GM23338 (cell line): ENCODE measurements around the gene PAK4. TPM values are rescaled to one million over a fixed set of nuclear protein-coding genes. Genes with fewer than 3 reads are reported as not detected.

ENCODE experiments used
- ATAC-seq: fragments of 200-7000 bp; cut with Tn5 transposase; 3 replicates; pipeline ENCODE4 v1.9.1; 2020
- DNase-seq: peaks from one replicate; pipeline ENCODE4 v3.0.0-alpha.2; 2015; ENCODE audit warnings: low spot score
- H2AFZ ChIP-seq: fragments of 200-600 bp; sonication (generic); 2 replicates; pipeline ENCODE4 v1.8.0; 2016; ENCODE audit warnings: antibody characterized with exemption, mild to moderate bottlenecking, moderate library complexity
- H3F3A ChIP-seq: fragments of 200-600 bp; sonication (generic); replicated peaks from 2 replicates; pipeline ENCODE4 v1.8.0; 2017; ENCODE audit warnings: antibody characterized with exemption, mixed run types, low read depth
- H3K27ac ChIP-seq: fragments of 200-600 bp; sonication (generic); 2 replicates; pipeline ENCODE4 v1.6.1; 2016; ENCODE audit warnings: low read depth
- H3K27me3 ChIP-seq: fragments of 200-600 bp; sonication (generic); 2 replicates; pipeline ENCODE4 v1.8.0; 2016; ENCODE audit warnings: mild to moderate bottlenecking, mixed run types, moderate library complexity; ENCODE audit not compliant: insufficient read depth
- H3K36me3 ChIP-seq: fragments of 200-600 bp; sonication (generic); 2 replicates; pipeline ENCODE4 v1.8.0; 2016; ENCODE audit warnings: mild to moderate bottlenecking; ENCODE audit not compliant: insufficient read depth
- H3K4me1 ChIP-seq: fragments of 200-600 bp; sonication (generic); 2 replicates; pipeline ENCODE4 v1.8.0; 2016; ENCODE audit warnings: mild to moderate bottlenecking, moderate library complexity; ENCODE audit not compliant: insufficient read depth
- H3K4me2 ChIP-seq: fragments of 200-600 bp; sonication (generic); 2 replicates; pipeline ENCODE4 v1.7.1; 2017; ENCODE audit warnings: mixed run types
- H3K4me3 ChIP-seq: fragments of 200-600 bp; sonication (generic); 2 replicates; pipeline ENCODE4 v1.6.1; 2016; ENCODE audit warnings: mixed run types
- H3K79me2 ChIP-seq: fragments of 200-600 bp; sonication (generic); replicated peaks from 2 replicates; pipeline ENCODE4 v1.8.0; 2017; ENCODE audit warnings: mild to moderate bottlenecking; ENCODE audit not compliant: insufficient read depth
- H3K9me2 ChIP-seq: fragments of 200-600 bp; sonication (generic); 2 replicates; pipeline ENCODE4 v1.8.0; 2017; ENCODE audit not compliant: insufficient read depth
- H4K20me1 ChIP-seq: fragments of 200-600 bp; sonication (generic); replicated peaks from 2 replicates; pipeline ENCODE4 v1.8.0; 2017; ENCODE audit warnings: mild to moderate bottlenecking; ENCODE audit not compliant: insufficient read depth
- H3K27ac Mint-ChIP-seq: 2 replicates; pipeline ENCODE4 v1.8.0; 2020; ENCODE audit warnings: inconsistent platforms, mild to moderate bottlenecking, moderate library complexity, mixed read lengths
- H3K27me3 Mint-ChIP-seq: 3 replicates; pipeline ENCODE4 v1.8.0; 2022; ENCODE audit warnings: low read depth, mild to moderate bottlenecking, moderate library complexity, mixed read lengths, inconsistent platforms; ENCODE audit not compliant: insufficient read depth, poor library complexity
- H3K36me3 Mint-ChIP-seq: 3 replicates; pipeline ENCODE4 v1.8.0; 2021; ENCODE audit warnings: low read depth, mild to moderate bottlenecking, inconsistent platforms, moderate library complexity, mixed read lengths
- H3K4me1 Mint-ChIP-seq: 3 replicates; pipeline ENCODE4 v1.8.0; 2020; ENCODE audit warnings: mild to moderate bottlenecking, inconsistent platforms, mixed read lengths
- H3K4me3 Mint-ChIP-seq: 3 replicates; pipeline ENCODE4 v1.8.0; 2021; ENCODE audit warnings: moderate library complexity, mild to moderate bottlenecking, inconsistent platforms, mixed read lengths
- H3K9me3 Mint-ChIP-seq: 3 replicates; pipeline ENCODE4 v1.8.0; 2020; ENCODE audit warnings: moderate library complexity, mild to moderate bottlenecking, inconsistent platforms, mixed read lengths
- CREB1 ChIP-seq: fragments of 250-450 bp; sonication (Bioruptor Pico); IDR thresholded peaks from 2 replicates; pipeline ENCODE4 v1.5.0; 2020; ENCODE audit warnings: low read depth, mild to moderate bottlenecking, moderate library complexity
- ETS1 ChIP-seq: IDR thresholded peaks from 2 replicates; pipeline ENCODE4 v1.6.1; 2016; ENCODE audit warnings: antibody characterized with exemption
- EZH2 ChIP-seq: fragments of 200-600 bp; sonication (generic); IDR thresholded peaks from one replicate; pipeline ENCODE4 v1.8.0; 2017; ENCODE audit warnings: antibody characterized with exemption, mild to moderate bottlenecking, low read depth; ENCODE audit not compliant: unreplicated experiment
- EZH2phosphoT487 ChIP-seq: fragments of 200-600 bp; sonication (generic); IDR thresholded peaks from one replicate; pipeline ENCODE4 v1.8.1; 2018; ENCODE audit warnings: antibody characterized with exemption; ENCODE audit not compliant: unreplicated experiment
- JUNB ChIP-seq: IDR thresholded peaks from one replicate; pipeline ENCODE4 v1.6.1; 2016; ENCODE audit warnings: antibody characterized with exemption; ENCODE audit not compliant: unreplicated experiment
- STAT1 ChIP-seq: IDR thresholded peaks from one replicate; pipeline ENCODE4 v1.6.1; 2016; ENCODE audit warnings: antibody characterized with exemption; ENCODE audit not compliant: unreplicated experiment
- ZNF462 ChIP-seq: fragments of 250-450 bp; sonication (Bioruptor Pico); IDR thresholded peaks from 2 replicates; pipeline ENCODE4 v1.5.0; 2020; ENCODE audit warnings: mild to moderate bottlenecking, moderate library complexity
- polyA plus RNA-seq: library from polyadenylated mRNA; unstranded; fragments of >200 nt; fragmentation: Nextera tagmentation; extraction: Ambion mirVana; gene quantifications from 2 replicates; pipeline ENCODE4 v1.2.1, GENCODE V29; 2016
- total RNA-seq: library from RNA; depleted of rRNA; stranded (reverse); fragments of >200 nt; shearing (Covaris generic); gene quantifications from 2 replicates; pipeline ENCODE4 v1.2.3, GENCODE V29; 2014
- TF ChIP-seq, protein P1 (sequence below): IDR thresholded peaks from one replicate; pipeline ENCODE4 v1.6.1; 2018; ENCODE audit warnings: antibody characterized with exemption; ENCODE audit not compliant: unreplicated experiment

The PAK4 gene
- total and polyA plus RNA-seq, 2 experiments from 2014 or later = 28.7 to 35.4 TPM

DNA sequence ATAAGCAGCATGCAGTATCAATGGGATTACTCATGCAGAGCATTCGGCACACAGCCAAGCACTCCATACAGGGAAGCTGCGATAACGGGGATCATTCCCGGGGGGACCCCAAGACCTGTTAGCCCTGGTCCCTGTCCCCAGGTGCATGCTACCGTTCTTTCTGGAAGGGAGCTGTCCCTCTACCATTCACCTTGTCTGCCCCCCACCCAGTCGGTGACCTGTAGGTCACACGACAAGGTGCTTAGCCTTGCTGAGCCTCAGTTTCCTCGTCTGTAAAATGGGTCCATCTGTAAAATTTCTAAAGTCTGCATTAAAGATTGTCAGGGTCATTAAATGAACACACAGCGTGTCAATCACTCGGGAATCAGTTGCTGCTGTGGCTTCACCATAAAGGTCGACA, 48.3 kb upstream of the PAK4 start (continued):
- no peak for TF ChIP-seq ZNF462
- TF ChIP-seq, protein P1, sequence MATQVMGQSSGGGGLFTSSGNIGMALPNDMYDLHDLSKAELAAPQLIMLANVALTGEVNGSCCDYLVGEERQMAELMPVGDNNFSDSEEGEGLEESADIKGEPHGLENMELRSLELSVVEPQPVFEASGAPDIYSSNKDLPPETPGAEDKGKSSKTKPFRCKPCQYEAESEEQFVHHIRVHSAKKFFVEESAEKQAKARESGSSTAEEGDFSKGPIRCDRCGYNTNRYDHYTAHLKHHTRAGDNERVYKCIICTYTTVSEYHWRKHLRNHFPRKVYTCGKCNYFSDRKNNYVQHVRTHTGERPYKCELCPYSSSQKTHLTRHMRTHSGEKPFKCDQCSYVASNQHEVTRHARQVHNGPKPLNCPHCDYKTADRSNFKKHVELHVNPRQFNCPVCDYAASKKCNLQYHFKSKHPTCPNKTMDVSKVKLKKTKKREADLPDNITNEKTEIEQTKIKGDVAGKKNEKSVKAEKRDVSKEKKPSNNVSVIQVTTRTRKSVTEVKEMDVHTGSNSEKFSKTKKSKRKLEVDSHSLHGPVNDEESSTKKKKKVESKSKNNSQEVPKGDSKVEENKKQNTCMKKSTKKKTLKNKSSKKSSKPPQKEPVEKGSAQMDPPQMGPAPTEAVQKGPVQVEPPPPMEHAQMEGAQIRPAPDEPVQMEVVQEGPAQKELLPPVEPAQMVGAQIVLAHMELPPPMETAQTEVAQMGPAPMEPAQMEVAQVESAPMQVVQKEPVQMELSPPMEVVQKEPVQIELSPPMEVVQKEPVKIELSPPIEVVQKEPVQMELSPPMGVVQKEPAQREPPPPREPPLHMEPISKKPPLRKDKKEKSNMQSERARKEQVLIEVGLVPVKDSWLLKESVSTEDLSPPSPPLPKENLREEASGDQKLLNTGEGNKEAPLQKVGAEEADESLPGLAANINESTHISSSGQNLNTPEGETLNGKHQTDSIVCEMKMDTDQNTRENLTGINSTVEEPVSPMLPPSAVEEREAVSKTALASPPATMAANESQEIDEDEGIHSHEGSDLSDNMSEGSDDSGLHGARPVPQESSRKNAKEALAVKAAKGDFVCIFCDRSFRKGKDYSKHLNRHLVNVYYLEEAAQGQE = no peak
- TF ChIP-seq EZH2 = no peak
- TF ChIP-seq EZH2phosphoT487 = no peak

GRCh38 chr19:39078436-39079200, 47.0 kb upstream of the PAK4 start:
- H3K79me2 ChIP-seq = no peaks in the 10 kb centered on the region
- no peak overlapping the region for H3K4me2 ChIP-seq
- Mint-ChIP-seq H3K4me1 (peaks cover 12% of the 10 kb centered on the region; the same call in 2 of the 3 replicates), H3K36me3 (no peaks in the 10 kb centered on the region), H3K9me3 (no peaks in the 10 kb centered on the region), H3K27ac (no peak overlapping the region), H3K4me3 (no peak overlapping the region), H3K27me3 (peaks cover 19% of the 10 kb centered on the region)
- no peak for ATAC-seq
- no peaks in the 10 kb centered on the region for H3K9me2 ChIP-seq
- H2AFZ ChIP-seq = no peak overlapping the region
- H3K4me1 ChIP-seq = peaks cover 7% of the 10 kb centered on the region; the same call in 1 of the 2 replicates
- H4K20me1 ChIP-seq = no peaks in the 10 kb centered on the region
- H3K36me3 ChIP-seq = no peaks in the 10 kb centered on the region
- no peak overlapping the region for H3K27ac ChIP-seq
- no peak for DNase-seq
- H3F3A ChIP-seq = no peaks in the 10 kb centered on the region
- H3K4me3 ChIP-seq = no peak overlapping the region
- H3K27me3 ChIP-seq = peaks cover 16% of the 10 kb centered on the region
- TF ChIP-seq STAT1 (no peak), JUNB (no peak), CREB1 (CRISPR knock-in tag) (no peak), ETS1 (no peak)
- TF ChIP-seq, protein P1 = no peak
